Measurements from ENCODE around the gene CPNE1. TPM values are rescaled to one million over a fixed set of nuclear protein-coding genes. Genes with fewer than 3 reads are reported as not detected.

CPNE1 gene
- total RNA-seq, 1 experiment from 2014 or later: 192 TPM

Small RNA genes lying within 50 kb of the gene (small RNA-seq; reads per million reads assigned to genes)
- gene RNU6-759P (not detected), gene RPL37P1 (not detected)

Other genes with a start within 250 kb of the CPNE1 start
- gene GDF5, start 226.7 kb downstream of the CPNE1 start, total RNA-seq (2014; rRNA removed; shearing (Covaris generic)): 0.10 TPM in 2 replicates
- 45.9 and 51.7 TPM in 2 replicates for gene CEP250, start 209.3 kb downstream of the CPNE1 start, total RNA-seq (2014; rRNA removed; shearing (Covaris generic))
- not detected in 2 replicates for gene C20orf173, start 135.2 kb downstream of the CPNE1 start, total RNA-seq (2014; rRNA removed; shearing (Covaris generic))
- 167 and 169 TPM in 2 replicates for gene ERGIC3, start 122.8 kb downstream of the CPNE1 start, total RNA-seq (2014; rRNA removed; shearing (Covaris generic))
- gene SPAG4, start 49.1 kb downstream of the CPNE1 start, total RNA-seq (2014; rRNA removed; shearing (Covaris generic)): 0.30 and 0.59 TPM in 2 replicates
- 54.5 and 68.1 TPM in 2 replicates for gene RBM12, start within 50 bp of the CPNE1 start, total RNA-seq (2014; rRNA removed; shearing (Covaris generic))
- gene NFS1, start 34.5 kb upstream of the CPNE1 start, total RNA-seq (2014; rRNA removed; shearing (Covaris generic)): 34.1 and 92.1 TPM in 2 replicates
- gene ROMO1, start 34.5 kb upstream of the CPNE1 start, total RNA-seq (2014; rRNA removed; shearing (Covaris generic)): 213 and 561 TPM in 2 replicates
- 197 and 209 TPM in 2 replicates for gene RBM39, start 77.4 kb upstream of the CPNE1 start, total RNA-seq (2014; rRNA removed; shearing (Covaris generic))
- gene PHF20, start 107.1 kb upstream of the CPNE1 start, total RNA-seq (2014; rRNA removed; shearing (Covaris generic)): 28.6 and 36.7 TPM in 2 replicates

All from HT1080 (cell line).